SH-SY5Y (cell line): ENCODE results near the gene NMRK2.

Source experiments
- GATA2 ChIP-seq: IDR thresholded peaks from 2 replicates; pipeline ENCODE4 v1.6.1; 2011; ENCODE audit warnings: mild to moderate bottlenecking, low read depth, low read length
- GATA3 ChIP-seq: IDR thresholded peaks from 2 replicates; pipeline ENCODE4 v1.6.1; 2011; ENCODE audit warnings: low read depth, mild to moderate bottlenecking, low read length, moderate library complexity

The NMRK2 gene

DNA sequence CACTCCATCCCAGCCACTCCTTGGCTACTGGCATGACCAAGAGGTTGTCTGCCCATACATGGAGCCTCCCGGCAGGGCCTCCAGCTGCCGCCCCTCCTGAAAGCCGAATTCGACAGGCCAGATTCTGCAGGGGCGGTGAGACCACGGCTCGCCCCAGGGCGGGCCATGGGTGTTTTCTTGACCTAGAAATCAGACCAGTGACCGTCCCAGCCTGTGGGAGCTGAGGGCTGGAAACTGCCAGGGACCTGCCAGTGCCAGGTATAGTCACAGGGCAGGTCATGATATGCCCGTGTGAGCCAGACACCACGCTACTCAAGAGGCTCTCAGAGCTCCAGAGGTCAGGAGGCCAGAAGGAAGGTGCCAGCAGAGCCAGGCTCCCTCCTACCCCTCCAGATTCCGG, 21.2 kb downstream of the NMRK2 start:
- TF ChIP-seq GATA3, result no peak
- TF ChIP-seq GATA2, result no peak

DNA sequence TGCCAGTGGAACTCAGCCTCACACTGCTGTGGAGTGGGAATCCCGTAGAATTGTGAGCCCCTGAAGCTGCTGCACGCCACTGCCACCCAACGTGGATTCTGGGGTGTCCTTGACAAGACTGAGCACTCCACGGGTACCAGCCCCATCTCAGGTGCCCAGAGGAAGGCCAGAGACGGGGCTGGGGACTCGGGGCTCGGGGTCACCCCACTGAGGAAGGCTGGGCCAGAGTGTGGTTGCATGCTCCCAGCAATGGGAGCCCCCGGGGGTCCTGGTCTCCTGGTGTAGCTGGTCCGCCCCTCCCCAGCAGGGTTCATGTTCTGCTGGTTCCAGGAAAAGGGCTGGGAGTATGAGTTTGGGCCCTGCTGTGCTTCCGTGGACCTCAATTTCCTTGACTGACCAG, 22.8 kb downstream of the NMRK2 start:
- TF ChIP-seq GATA3, result no peak
- no peak for TF ChIP-seq GATA2

DNA sequence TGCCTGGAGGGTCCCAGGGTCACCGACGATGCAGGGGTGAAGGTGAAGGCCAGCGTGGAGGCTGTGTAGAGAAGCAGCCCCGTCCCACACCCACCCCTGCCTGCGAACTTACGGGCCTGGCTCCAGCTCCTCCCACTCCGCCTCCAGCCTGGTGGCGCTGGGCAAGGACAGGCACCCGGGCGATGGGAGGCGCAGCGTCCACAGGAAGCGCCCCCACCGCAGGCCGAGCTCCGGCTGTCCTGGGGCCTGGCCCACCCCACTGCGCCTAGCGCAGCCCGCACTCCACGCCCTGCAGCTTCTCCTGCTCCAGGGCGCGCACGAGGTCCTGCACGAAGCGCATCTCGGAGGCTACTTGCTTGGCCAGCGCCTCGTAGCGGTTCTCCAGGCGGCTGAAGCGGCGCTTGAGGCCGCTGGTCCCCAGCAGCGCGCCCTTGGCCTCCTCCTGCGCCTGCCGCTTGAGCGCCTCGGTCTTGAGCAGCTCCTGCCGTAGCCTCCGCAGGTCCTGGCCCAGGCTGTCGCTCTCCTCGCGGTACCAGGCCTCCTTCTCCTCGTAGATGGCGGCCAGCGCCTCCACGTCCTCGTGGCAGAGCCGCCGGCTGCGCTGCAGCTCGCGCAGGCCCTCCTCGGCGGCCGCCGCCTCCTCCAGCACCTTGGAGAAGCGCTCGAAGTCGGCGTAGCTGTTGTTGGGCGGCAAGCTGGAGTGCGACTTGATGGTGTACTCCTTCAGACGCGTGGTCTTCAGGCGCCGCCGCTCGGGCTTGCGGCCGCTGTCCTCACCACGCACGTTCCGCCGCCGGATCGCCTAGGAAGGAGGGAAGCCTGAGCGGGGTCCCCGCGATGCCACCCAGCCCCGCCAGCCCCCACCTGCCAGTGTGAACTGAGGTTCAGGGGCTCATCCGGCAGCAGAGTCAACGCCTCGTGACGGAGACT, 26.2 kb downstream of the NMRK2 start:
- no peak for TF ChIP-seq GATA3
- TF ChIP-seq GATA2, result no peak

DNA sequence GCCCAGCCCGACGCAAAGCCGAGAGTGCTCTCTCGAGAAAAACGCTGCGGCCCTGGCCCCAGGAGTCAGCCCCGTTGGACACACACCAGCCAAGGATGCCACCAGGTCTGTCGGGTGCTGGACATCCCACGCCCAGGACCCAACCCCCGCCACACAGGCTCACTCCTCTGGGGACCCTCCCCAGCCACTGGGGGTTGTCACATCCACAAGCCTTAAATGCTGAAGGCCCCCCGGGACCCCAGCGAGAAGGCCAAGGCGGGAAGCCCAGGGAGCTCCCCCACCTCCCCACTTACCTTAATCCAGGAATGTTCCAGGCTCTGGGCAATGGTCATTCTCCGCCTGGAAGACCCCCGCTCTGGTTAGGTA, 26.9 kb downstream of the NMRK2 start:
- TF ChIP-seq GATA3 (no peak), GATA2 (no peak)

DNA sequence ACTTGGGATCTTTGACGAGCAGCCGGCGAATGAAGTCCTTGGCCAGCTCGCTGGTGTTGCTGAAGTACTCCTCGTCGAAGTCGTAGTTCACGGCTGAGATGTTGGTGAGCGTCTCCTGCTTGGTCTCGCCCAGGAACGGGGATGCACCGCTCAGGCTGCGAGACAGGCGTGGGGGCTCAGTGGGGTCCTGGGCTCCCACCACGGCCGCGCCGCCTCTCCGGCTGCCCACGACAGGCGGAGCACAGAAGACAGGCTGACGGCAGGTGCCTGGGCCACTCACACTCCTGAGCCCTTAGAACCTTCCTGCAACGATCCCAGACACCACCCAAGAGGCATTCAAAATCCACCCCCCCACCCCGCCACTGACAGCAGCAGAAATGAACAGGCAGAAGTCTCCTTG, 28.1 kb downstream of the NMRK2 start:
- TF ChIP-seq GATA2 (no peak), GATA3 (no peak)

DNA sequence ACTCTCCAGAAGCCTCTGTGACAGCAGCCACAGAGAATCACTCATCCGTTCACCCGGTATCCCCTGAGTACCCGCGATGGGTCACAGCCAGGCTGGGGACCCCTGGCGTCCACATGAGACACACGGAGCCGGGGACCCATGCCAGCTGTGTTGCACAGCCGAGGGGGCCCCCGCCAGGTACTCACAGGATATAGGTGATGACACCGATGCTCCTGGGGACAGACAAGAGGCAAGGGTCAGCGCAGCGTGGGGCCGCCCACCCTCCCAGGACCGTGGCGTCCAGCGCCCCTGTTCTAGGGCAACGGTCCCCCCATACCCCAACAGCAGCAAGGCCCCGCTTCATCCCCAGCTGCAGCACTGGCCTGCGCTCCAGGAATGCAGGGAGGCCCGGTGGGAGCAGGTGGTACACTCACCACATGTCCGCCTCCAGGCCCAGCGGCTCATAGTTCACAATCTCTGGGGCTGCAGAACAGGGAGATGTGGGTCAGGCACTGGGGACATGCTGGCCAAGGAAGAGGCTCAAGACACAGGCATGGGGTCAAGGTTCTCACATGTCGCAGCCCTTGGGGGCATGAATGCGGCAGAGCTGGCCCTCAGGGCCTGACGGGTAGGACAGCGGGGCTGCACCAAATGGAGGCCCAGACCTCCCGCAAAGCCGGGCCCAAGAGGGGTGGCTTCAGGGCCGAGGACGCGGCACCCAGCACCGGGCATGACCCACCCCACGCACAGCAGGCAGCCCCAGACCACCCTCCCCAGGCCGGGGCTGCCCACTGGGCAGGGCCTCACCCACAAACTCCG, 30.8 kb downstream of the NMRK2 start:
- TF ChIP-seq GATA3 (no peak), GATA2 (no peak)

DNA sequence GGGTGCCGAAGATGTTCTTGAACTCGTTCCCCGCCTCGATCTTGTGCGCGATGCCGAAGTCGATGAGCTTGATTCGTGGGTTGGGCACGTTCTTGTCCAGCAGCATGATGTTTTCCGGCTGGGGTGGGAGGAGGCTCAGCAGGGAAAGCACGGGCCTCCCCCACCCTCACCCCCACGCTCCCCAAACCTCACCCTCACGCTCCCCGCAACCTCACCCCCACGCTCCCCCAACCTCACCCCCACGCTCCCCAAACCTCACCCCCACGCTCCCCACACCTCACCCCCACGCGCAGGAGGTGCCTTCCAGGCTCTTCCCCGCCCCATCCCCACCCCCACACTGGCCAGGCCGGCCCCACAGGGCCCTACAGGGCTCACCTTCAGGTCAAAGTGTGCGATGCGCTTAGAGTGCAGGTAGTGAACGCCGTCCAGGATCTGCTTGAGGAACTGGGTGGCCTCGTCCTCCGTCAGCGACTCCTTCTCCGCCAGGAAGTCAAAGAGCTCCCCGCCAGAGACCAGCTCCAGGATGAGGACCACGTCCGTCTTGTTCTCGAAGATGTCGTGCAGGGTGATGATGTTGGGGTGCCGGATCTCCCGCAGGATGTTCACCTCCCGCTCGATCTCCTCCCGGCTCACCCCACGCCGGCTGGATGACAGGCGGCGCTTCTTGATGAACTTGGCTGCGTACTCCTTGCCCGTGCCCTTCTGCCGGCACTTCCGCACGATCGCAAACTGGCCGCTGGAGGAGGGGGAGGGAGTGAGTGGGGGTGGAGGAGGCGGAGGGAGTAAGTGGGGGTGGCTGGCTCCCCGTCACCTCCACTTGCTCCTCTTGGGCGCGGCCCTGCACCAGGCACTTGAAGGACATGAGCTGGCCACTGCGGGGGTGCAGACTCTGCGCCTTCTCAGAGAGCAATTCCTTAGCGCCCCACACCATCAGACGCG, 31.7 kb downstream of the NMRK2 start:
- TF ChIP-seq GATA2, result no peak
- TF ChIP-seq GATA3, result no peak

DNA sequence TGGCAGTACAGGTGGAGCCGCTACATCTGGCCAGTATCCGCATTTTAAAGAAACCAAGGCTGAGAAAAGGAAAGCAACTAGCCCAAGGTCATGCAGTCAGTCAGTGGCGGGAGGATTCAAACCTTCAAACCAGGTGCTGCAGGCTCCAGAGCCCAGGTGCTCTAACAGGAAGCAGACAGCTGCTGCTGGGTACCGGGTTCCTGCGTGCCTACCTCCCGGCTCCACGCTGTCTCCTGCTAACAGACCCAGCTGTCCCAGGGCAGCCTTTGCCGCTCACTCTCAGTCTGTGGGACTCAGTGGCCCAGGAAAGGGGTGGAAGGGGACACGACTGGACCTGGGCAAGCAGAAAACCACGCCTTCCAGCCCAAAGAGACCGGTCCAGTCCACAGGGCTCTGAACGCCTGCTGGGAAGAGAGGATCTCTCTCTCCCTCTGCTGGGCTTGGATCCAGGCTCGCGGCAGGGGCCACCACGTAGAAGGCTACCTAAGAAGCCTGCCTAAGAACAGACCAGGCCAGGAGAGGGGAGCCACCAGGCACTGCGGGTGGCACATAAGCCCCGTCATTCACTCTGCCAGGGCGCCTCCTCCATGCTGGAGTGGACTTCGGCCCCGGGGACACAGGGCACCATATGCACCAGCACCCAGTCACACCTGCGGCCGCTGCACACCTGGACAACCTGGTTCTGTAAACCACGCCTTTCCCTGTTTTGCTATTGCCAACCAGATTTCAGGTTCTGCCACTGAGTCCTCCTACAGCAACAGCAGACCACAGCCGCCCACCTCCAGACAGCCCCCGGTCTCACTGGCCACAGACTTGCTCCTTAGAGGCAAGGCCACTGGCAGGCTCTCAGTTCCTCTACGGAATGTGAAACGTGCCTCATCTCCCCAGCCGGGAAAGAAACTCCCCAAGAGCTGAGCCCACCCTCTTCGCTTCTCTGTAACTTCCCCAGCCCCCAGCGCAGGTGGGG, 33.5 kb downstream of the NMRK2 start:
- TF ChIP-seq GATA2 (no peak), GATA3 (no peak)

DNA sequence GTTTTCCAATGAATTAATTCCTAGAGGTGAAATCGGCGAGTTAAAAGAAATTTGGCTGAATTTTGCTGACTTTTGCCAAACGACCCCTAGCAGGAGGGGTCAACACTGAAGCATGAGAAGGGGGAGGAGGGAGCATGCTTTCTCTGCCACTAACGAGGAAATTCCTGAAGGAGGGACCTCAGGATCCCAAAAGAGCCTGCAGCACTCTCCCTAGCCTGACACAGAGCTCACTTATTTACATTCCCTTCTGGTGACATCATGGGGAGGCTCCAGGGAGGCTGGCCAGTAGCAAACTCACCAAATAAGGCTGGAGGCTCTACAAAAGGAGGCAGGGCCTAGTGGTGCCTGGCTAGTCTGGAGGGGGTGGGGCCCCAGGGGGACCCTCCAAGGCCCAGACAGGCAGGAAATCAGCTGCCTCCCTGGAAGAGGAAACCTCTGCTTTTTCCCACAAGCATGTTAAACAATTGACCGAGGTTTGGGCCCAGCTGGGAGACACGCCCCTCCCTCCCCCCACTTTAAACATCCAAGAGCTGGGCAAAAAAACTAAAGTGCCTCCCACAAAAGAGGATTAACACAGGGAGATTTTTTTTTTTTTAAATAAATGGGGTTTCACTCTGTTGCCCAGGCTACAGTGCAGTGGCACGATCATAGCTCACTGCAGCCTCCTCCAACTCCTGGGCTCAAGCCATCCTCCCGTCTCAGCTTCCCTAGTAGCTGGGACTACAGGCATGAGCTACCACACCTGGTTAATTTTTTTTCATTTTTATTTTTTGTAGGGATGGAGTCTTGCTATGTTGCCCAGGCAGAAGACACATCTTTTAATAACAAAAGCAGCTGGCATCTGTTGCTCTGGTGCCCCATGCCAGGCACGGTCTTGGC, 35.9 kb downstream of the NMRK2 start:
- TF ChIP-seq GATA3 (no peak), GATA2 (no peak)

DNA sequence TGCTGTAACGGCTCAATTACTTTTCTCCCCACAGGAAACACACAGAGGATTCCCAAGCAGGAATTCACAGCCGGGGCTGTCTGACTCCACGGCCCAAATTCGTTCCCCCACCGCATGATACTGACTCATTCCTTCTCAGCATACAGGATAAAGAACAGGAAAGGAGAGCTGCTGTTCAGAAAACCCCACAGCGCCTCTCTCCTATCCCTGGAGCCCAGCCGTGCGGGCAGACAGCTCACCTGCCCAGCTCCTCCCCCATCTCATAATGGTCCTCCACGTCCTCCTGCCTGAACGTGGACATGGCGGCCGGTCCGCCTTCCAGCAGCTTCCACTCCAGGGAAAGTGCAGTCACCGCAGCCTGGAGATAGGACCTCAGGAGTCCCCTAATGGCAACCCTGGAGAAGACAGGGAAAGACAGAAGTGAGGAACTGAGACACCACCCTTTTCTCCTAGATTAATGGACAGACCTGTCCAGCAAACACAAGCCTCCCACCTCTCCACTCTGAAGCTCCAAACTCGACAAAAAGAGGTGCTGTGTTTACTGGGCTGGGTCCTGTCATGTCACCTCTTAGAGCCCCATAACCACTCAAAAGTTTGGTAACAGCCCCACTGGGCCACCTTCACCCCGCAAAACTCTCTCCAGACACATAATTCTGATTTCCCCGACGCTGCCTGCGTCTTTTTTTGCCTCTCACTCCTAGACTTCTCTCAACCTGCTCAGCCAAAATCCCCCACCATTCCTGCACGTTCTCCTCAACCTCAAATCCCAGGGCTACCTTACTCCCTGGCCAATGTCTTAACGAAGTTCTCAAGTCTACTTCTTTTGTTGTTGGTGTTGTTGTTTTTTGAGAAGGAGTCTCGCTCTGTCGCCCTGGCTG, 36.8 kb downstream of the NMRK2 start:
- TF ChIP-seq GATA3 (no peak), GATA2 (no peak)

DNA sequence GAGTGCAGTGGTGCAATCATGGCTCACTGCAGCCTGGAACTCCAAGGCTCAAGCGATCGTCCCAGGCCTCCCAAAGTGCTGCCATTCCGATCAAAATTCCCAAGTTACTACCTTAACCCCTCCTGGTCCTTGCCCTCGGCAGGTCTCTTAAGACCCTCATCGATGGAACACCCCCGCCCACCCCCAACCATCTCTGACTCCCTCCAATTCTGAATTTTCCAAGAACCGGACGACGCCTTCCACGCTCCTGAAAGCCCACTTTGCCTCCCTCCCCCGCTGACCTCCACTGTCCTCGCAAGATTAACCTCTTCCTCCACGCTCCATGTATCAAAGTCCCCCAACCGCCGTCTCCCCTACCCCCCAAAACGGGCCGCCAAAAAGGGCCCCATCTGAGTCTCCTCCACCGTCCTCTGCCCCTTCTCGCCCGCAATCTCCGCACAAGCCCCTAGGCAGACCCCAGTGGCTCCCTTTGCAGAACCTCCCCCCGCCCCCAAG, 37.5 kb downstream of the NMRK2 start:
- TF ChIP-seq GATA3 (no peak), GATA2 (no peak)
